Endothelial cell of hepatic sinusoid (primary cell): ENCODE measurements around the gene WAPL.

Experiments used
- in situ Hi-C: cut with HindIII; loops from 2 replicates; pipeline ENCODE4 v1.10.0; 2017; ENCODE audit warnings: low sequenced_read_pairs

WAPL gene

GRCh38 chr10:86472061-86472460 lies 49.5 kb downstream of the WAPL start:
- in situ Hi-C loops: no loop called here

- in situ Hi-C loops: no loop called here
These were observed 59.4 kb downstream of the WAPL start for GRCh38 chr10:86461963-86462804.

- in situ Hi-C loops: no loop called here
These were observed 70.0 kb downstream of the WAPL start for GRCh38 chr10:86451604-86451960.

GRCh38 chr10:86450806-86451603 lies 70.6 kb downstream of the WAPL start:
- in situ Hi-C loops: no loop called here

GRCh38 chr10:86449926-86450558 lies 71.5 kb downstream of the WAPL start:
- in situ Hi-C loops: no loop called here

GRCh38 chr10:86447432-86447831 lies 74.2 kb downstream of the WAPL start:
- in situ Hi-C loops: no loop called here

- in situ Hi-C loops: no loop called here
These were observed 74.6 kb downstream of the WAPL start for GRCh38 chr10:86446987-86447386.

- in situ Hi-C loops: no loop called here
These were observed 75.2 kb downstream of the WAPL start for GRCh38 chr10:86446440-86446839.

GRCh38 chr10:86443936-86444335 lies 77.7 kb downstream of the WAPL start:
- in situ Hi-C loops: no loop called here

- in situ Hi-C loops: no loop called here
These were observed 78.5 kb downstream of the WAPL start for GRCh38 chr10:86443069-86443468.

- in situ Hi-C loops: no loop called here
These were observed 80.4 kb downstream of the WAPL start for GRCh38 chr10:86440874-86441843.

GRCh38 chr10:86439544-86439943 lies 82.0 kb downstream of the WAPL start:
- in situ Hi-C loops: no loop called here

GRCh38 chr10:86438091-86438749 lies 83.4 kb downstream of the WAPL start:
- in situ Hi-C loops: no loop called here

GRCh38 chr10:86437447-86437846 lies 84.1 kb downstream of the WAPL start:
- in situ Hi-C loops: no loop called here

GRCh38 chr10:86436963-86437362 lies 84.6 kb downstream of the WAPL start:
- in situ Hi-C loops: no loop called here

- in situ Hi-C loops: no loop called here
These were observed 86.9 kb downstream of the WAPL start for GRCh38 chr10:86434656-86435055.

GRCh38 chr10:86423739-86424138 lies 97.9 kb downstream of the WAPL start:
- in situ Hi-C loops: no loop called here

- in situ Hi-C loops: no loop called here
These were observed 102.5 kb downstream of the WAPL start for GRCh38 chr10:86419101-86419500.

GRCh38 chr10:86415583-86415982 lies 106.0 kb downstream of the WAPL start:
- in situ Hi-C loops: no loop called here

- in situ Hi-C loops: no loop called here
These were observed 106.5 kb downstream of the WAPL start for GRCh38 chr10:86415116-86415515.
